Liver (tissue), 9 donors: ENCODE data around the gene TMPRSS3. TPM values are rescaled to one million over a fixed set of nuclear protein-coding genes. Genes with fewer than 3 reads are reported as not detected.

Source experiments
- DNase-seq: peaks from one replicate; pipeline ENCODE4 v3.0.0-alpha.2; 2017; ENCODE audit warnings: low spot score
- H3K27ac ChIP-seq, 2 donors: one replicate each; pipeline ENCODE4 v1.7.0; 2013; ENCODE audit warnings: inconsistent platforms in 2 of 2, low read length in 2 of 2, control low read depth in 1 of 2, low read depth in 1 of 2, mild to moderate bottlenecking in 1 of 2
- H3K27me3 ChIP-seq, 4 donors: one replicate each; pipeline versions ENCODE4 v1.6.1 to v1.7.0; 2013; ENCODE audit warnings: low read length in 3 of 4, inconsistent platforms in 1 of 4, mild to moderate bottlenecking in 1 of 4, moderate library complexity in 1 of 4; ENCODE audit not compliant: control insufficient read depth in 4 of 4, insufficient read depth in 4 of 4
- H3K36me3 ChIP-seq, 4 donors: one replicate each; pipeline versions ENCODE4 v1.6.1 to v1.7.0; 2013; ENCODE audit warnings: low read length in 3 of 4, mild to moderate bottlenecking in 3 of 4, low read depth in 1 of 4, moderate library complexity in 1 of 4; ENCODE audit not compliant: control insufficient read depth in 4 of 4, insufficient read depth in 3 of 4
- H3K4me1 ChIP-seq, 4 donors: one replicate each; pipeline versions ENCODE4 v1.6.1 to v1.7.0; 2013; ENCODE audit warnings: low read length in 3 of 4, mild to moderate bottlenecking in 3 of 4, moderate library complexity in 1 of 4; ENCODE audit not compliant: control insufficient read depth in 4 of 4, insufficient read depth in 4 of 4
- H3K4me3 ChIP-seq, 3 donors: one replicate each; pipeline versions ENCODE4 v1.6.1 to v1.7.0; 2013; ENCODE audit warnings: low read length in 3 of 3, control low read depth in 1 of 3, low read depth in 1 of 3, mild to moderate bottlenecking in 1 of 3
- H3K9ac ChIP-seq, 2 donors: one replicate each; pipeline ENCODE4 v1.7.0; 2013; ENCODE audit warnings: low read length in 2 of 2, mild to moderate bottlenecking in 2 of 2, moderate library complexity in 2 of 2, control low read depth in 1 of 2, low read depth in 1 of 2
- H3K9me3 ChIP-seq, 4 donors: one replicate each; pipeline versions ENCODE4 v1.6.1 to v1.7.0; 2013; ENCODE audit warnings: low read length in 3 of 4; ENCODE audit not compliant: control insufficient read depth in 4 of 4
- ATF3 ChIP-seq: IDR thresholded peaks from 2 replicates; pipeline ENCODE4 v1.6.1; 2016; ENCODE audit warnings: antibody characterized with exemption
- CTCF ChIP-seq: fragments of 150-350 bp; IDR thresholded peaks from 2 replicates; pipeline ENCODE4 v1.5.1; 2017; ENCODE audit warnings: improper control_type of control experiment, low read depth, low read length; ENCODE audit not compliant: missing input control
- EGR1 ChIP-seq, 2 donors: IDR thresholded peaks; 2 replicates each; pipeline ENCODE4 v1.6.1; 2016 to 2018; ENCODE audit warnings: antibody characterized with exemption in 2 of 2, low read depth in 2 of 2
- FOXA1 ChIP-seq: IDR thresholded peaks from 2 replicates; pipeline ENCODE4 v1.6.1; 2016; ENCODE audit warnings: antibody characterized with exemption
- FOXA2 ChIP-seq: IDR thresholded peaks from 2 replicates; pipeline ENCODE4 v1.6.1; 2016; ENCODE audit warnings: antibody characterized with exemption
- GABPA ChIP-seq, 2 donors: IDR thresholded peaks in 1 of 2; conservative IDR thresholded peaks in 1 of 2; 2 replicates each; pipeline ENCODE4 v1.6.1; 2016; ENCODE audit warnings: antibody characterized with exemption in 2 of 2, mild to moderate bottlenecking in 1 of 2, moderate library complexity in 1 of 2
- HNF4A ChIP-seq, 2 donors: conservative IDR thresholded peaks; 2 replicates each; pipeline ENCODE4 v1.6.1; 2016; ENCODE audit warnings: antibody characterized with exemption in 2 of 2, mild to moderate bottlenecking in 2 of 2
- HNF4G ChIP-seq: IDR thresholded peaks from 2 replicates; pipeline ENCODE4 v1.6.1; 2016; ENCODE audit warnings: antibody characterized with exemption
- JUND ChIP-seq, 2 donors: IDR thresholded peaks; 2 replicates each; pipeline ENCODE4 v1.6.1; 2016; ENCODE audit warnings: antibody characterized with exemption in 2 of 2
- MAX ChIP-seq: IDR thresholded peaks from 2 replicates; pipeline ENCODE4 v1.6.1; 2016; ENCODE audit warnings: antibody characterized with exemption
- NR2F2 ChIP-seq: IDR thresholded peaks from 2 replicates; pipeline ENCODE4 v1.6.1; 2016; ENCODE audit warnings: antibody characterized with exemption
- RAD21 ChIP-seq, 2 donors: IDR thresholded peaks; 2 replicates each; pipeline ENCODE4 v1.6.1; 2016; ENCODE audit warnings: antibody characterized with exemption in 2 of 2, mild to moderate bottlenecking in 2 of 2
- REST ChIP-seq: IDR thresholded peaks from 2 replicates; pipeline ENCODE4 v1.6.1; 2016; ENCODE audit warnings: antibody characterized with exemption, mild to moderate bottlenecking
- RXRA ChIP-seq, 2 donors: IDR thresholded peaks; 2 replicates each; pipeline ENCODE4 v1.6.1; 2017 to 2018; ENCODE audit warnings: antibody characterized with exemption in 2 of 2, mild to moderate bottlenecking in 1 of 2
- SP1 ChIP-seq: IDR thresholded peaks from 2 replicates; pipeline ENCODE4 v1.6.1; 2018; ENCODE audit warnings: antibody characterized with exemption, mild to moderate bottlenecking
- TAF1 ChIP-seq: conservative IDR thresholded peaks from 2 replicates; pipeline ENCODE4 v1.6.1; 2016; ENCODE audit warnings: antibody characterized with exemption, mild to moderate bottlenecking
- YY1 ChIP-seq: IDR thresholded peaks from 2 replicates; pipeline ENCODE4 v1.6.1; 2016; ENCODE audit warnings: antibody characterized with exemption, mild to moderate bottlenecking
- ZBTB33 ChIP-seq: IDR thresholded peaks from 2 replicates; pipeline ENCODE4 v1.6.1; 2016; ENCODE audit warnings: antibody characterized with exemption
- WGBS: extraction: QIAGEN DNeasy Blood & Tissue Kit; methylation state at CpG from one replicate; pipeline ENCODE4 v1.1.7; 2013; 5-methylcytosine and 5-hydroxymethylcytosine counted together
- polyA plus RNA-seq, 2 donors: library from polyadenylated mRNA; stranded (reverse) in 1 of 2; unstranded in 1 of 2; fragments of 200-250 nt in 1 of 2; fragments of >200 nt in 1 of 2; fragmentation: Nextera tagmentation in 1 of 2; extraction: Ambion mirVana in 1 of 2; gene quantifications; one replicate each; pipeline versions ENCODE4 v1.2.1 to v1.2.3, GENCODE V29; 2013 to 2015
- total RNA-seq, 2 donors: library from RNA; depleted of rRNA; stranded (reverse); fragments of >200 nt; gene quantifications; one replicate each; pipeline ENCODE4 v1.2.3, GENCODE V29; 2014
- donor health status: healthy.
- donor health status: healthy.
- donor health status: healthy.
- donor health status: healthy.
- donor health status: healthy.

The TMPRSS3 gene
- total and polyA plus RNA-seq, 4 donors = 0.25 to 0.50 TPM; not detected in 2

- TF ChIP-seq TAF1 = no peak
- no peak for TF ChIP-seq HNF4G
- TF ChIP-seq FOXA2 = no peak
- no peak for TF ChIP-seq SP1
- no peak for TF ChIP-seq ZBTB33
- TF ChIP-seq HNF4A (conservative IDR thresholded peaks at IDR 0.05) = no peak
Observed at GRCh38 chr21:42412636-42412933, 16.7 kb upstream of the TMPRSS3 start (continued).

- H3K4me3 ChIP-seq = no peak overlapping the region
- H3K27ac ChIP-seq = no peak overlapping the region
- peaks cover 0 to 4% (median 0%) of the 10 kb centered on the region in 4 donors for H3K27me3 ChIP-seq
- no peak for DNase-seq
- no peaks in the 10 kb centered on the region for H3K4me1 ChIP-seq
- WGBS = 76% methylated on average over 21 of the region's 21 CpGs
- H3K36me3 ChIP-seq = no peaks in the 10 kb centered on the region
- TF ChIP-seq JUND (IDR thresholded peaks at IDR 0.05) (no peak), NR2F2 (no peak), HNF4A (conservative IDR thresholded peaks at IDR 0.05) (no peak), FOXA1 (no peak), SP1 (no peak), MAX (no peak), TAF1 (no peak), CTCF (no peak), HNF4G (no peak), RXRA (IDR thresholded peaks at IDR 0.05) (no peak), RAD21 (IDR thresholded peaks at IDR 0.05) (no peak), EGR1 (IDR thresholded peaks at IDR 0.05; ENCODE audit: low read depth in 2 of 2) (no peak), REST (no peak), ATF3 (no peak), ZBTB33 (no peak), YY1 (no peak), GABPA (IDR thresholded peaks at IDR 0.05 in 1 of 2, conservative IDR thresholded peaks at IDR 0.05 in 1 of 2) (no peak), FOXA2 (no peak)
- H3K9me3 ChIP-seq = no peaks in the 10 kb centered on the region
- H3K9ac ChIP-seq = no peak overlapping the region
Observed at GRCh38 chr21:42411891-42412635, 16.2 kb upstream of the TMPRSS3 start.
